ENCODE results near the gene TMSB4Y. TPM values are rescaled to one million over a fixed set of nuclear protein-coding genes. Genes with fewer than 3 reads are reported as not detected.

Gene TMSB4Y
- polyA plus RNA-seq, 1 donor (not counting 4 experiments of a cell fraction or from before 2014, with no cell fraction given): not detected

- H3K36me3 ChIP-seq (ENCODE audit: control insufficient read depth in 2 of 2, extremely low read depth in 1 of 2, insufficient read depth in 2 of 2, low read length in 2 of 2): no peaks in the 10 kb centered on the region
- no peaks in the 10 kb centered on the region for H4K20me1 ChIP-seq (ENCODE audit: control insufficient read depth, extremely low read depth, insufficient read depth, low read length)
- no peak overlapping the region for H2AFZ ChIP-seq (ENCODE audit: control insufficient read depth, low read length)
- H3K79me2 ChIP-seq (ENCODE audit: control insufficient read depth, insufficient read depth, low read length): no peaks in the 10 kb centered on the region
- no peak overlapping the region for H3K27ac ChIP-seq (ENCODE audit: control insufficient read depth, insufficient read depth, low read length)
- FAIRE-seq (no peak), DNase-seq (ENCODE audit: low read depth, low spot score) (no peak)
- H3K27me3 ChIP-seq (ENCODE audit: control insufficient read depth, extremely low read depth, insufficient read depth, low read length): no peaks in the 10 kb centered on the region
- TF ChIP-seq CTCF (optimal IDR thresholded peaks at IDR 0.05 in 1 of 3, IDR thresholded peaks at IDR 0.05 in 1 of 3, conservative IDR thresholded peaks at IDR 0.05 in 1 of 3; ENCODE audit: extremely low read depth in 1 of 3, insufficient read depth in 2 of 3, low read length in 3 of 3) (no peak), EZH2 (IDR thresholded peaks at IDR 0.05; ENCODE audit: low read length) (no peak)
- dilution Hi-C loops (cut with MboI; ENCODE audit: extremely low pct_ligation_motif_present, low sequenced_read_pairs): no loop called here
- no peak overlapping the region for H3K4me2 ChIP-seq (ENCODE audit: control insufficient read depth, extremely low read depth, insufficient read depth, low read depth, low read length)
- no peaks in the 10 kb centered on the region for H3K9me1 ChIP-seq (ENCODE audit: control insufficient read depth, extremely low read depth, insufficient read depth, low read length)
- H3K4me3 ChIP-seq (ENCODE audit: control insufficient read depth in 2 of 3, extremely low read depth in 1 of 3, insufficient read depth in 2 of 3, low read depth in 1 of 3, low read length in 3 of 3): no peak overlapping the region
- H3K9me3 ChIP-seq (ENCODE audit: control insufficient read depth, low read depth, low read length): no peaks in the 10 kb centered on the region
- H3K9ac ChIP-seq (ENCODE audit: control insufficient read depth, extremely low read depth, insufficient read depth, low read length): no peak overlapping the region
- no peaks in the 10 kb centered on the region for H3K4me1 ChIP-seq (ENCODE audit: control insufficient read depth, extremely low read depth, insufficient read depth, low read length)
Observed at GRCh38 chrY:13708038-13708437, 4.3 kb downstream of the TMSB4Y start.

- DNase-seq (ENCODE audit: low read depth, low spot score) (no peak), FAIRE-seq (no peak)
Observed at GRCh38 chrY:13718996-13719395, 15.3 kb downstream of the TMSB4Y start.

More at GRCh38 chrY:13718996-13719395, 15.3 kb downstream of the TMSB4Y start:
- TF ChIP-seq CTCF (optimal IDR thresholded peaks at IDR 0.05 in 1 of 3, IDR thresholded peaks at IDR 0.05 in 1 of 3, conservative IDR thresholded peaks at IDR 0.05 in 1 of 3; ENCODE audit: extremely low read depth in 1 of 3, insufficient read depth in 2 of 3, low read length in 3 of 3): no peak
- TF ChIP-seq EZH2 (IDR thresholded peaks at IDR 0.05; ENCODE audit: low read length): no peak
- Histone ChIP-seq H3K79me2 (ENCODE audit: control insufficient read depth, insufficient read depth, low read length) (no peaks in the 10 kb centered on the region), H3K9me1 (ENCODE audit: control insufficient read depth, extremely low read depth, insufficient read depth, low read length) (no peaks in the 10 kb centered on the region), H3K4me1 (ENCODE audit: control insufficient read depth, extremely low read depth, insufficient read depth, low read length) (no peaks in the 10 kb centered on the region), H2AFZ (ENCODE audit: control insufficient read depth, low read length) (no peak overlapping the region), H3K4me3 (ENCODE audit: control insufficient read depth in 2 of 3, extremely low read depth in 1 of 3, insufficient read depth in 2 of 3, low read depth in 1 of 3, low read length in 3 of 3) (no peak overlapping the region), H3K9me3 (ENCODE audit: control insufficient read depth, low read depth, low read length) (no peaks in the 10 kb centered on the region), H3K36me3 (ENCODE audit: control insufficient read depth in 2 of 2, extremely low read depth in 1 of 2, insufficient read depth in 2 of 2, low read length in 2 of 2) (no peaks in the 10 kb centered on the region), H3K27ac (ENCODE audit: control insufficient read depth, insufficient read depth, low read length) (no peak overlapping the region), H3K9ac (ENCODE audit: control insufficient read depth, extremely low read depth, insufficient read depth, low read length) (no peak overlapping the region), H4K20me1 (ENCODE audit: control insufficient read depth, extremely low read depth, insufficient read depth, low read length) (no peaks in the 10 kb centered on the region), H3K4me2 (ENCODE audit: control insufficient read depth, extremely low read depth, insufficient read depth, low read depth, low read length) (no peak overlapping the region), H3K27me3 (ENCODE audit: control insufficient read depth, extremely low read depth, insufficient read depth, low read length) (no peaks in the 10 kb centered on the region)
- dilution Hi-C loops (cut with MboI; ENCODE audit: extremely low pct_ligation_motif_present, low sequenced_read_pairs): no loop called here
